ENCODE data around the gene MYCBP2.

GRCh38 chr13:77048681-77049080, 278.2 kb downstream of the MYCBP2 start:
- no peak for TF ChIP-seq CTCF (IDR thresholded peaks at IDR 0.05)
- no peak for TF ChIP-seq POLR2A (IDR thresholded peaks at IDR 0.05)
